ENCODE measurements around the gene ABHD2.
A peak's percentile ranks its signal among the peaks of the same experiment; 100 is the strongest.

ABHD2 gene

DNA sequence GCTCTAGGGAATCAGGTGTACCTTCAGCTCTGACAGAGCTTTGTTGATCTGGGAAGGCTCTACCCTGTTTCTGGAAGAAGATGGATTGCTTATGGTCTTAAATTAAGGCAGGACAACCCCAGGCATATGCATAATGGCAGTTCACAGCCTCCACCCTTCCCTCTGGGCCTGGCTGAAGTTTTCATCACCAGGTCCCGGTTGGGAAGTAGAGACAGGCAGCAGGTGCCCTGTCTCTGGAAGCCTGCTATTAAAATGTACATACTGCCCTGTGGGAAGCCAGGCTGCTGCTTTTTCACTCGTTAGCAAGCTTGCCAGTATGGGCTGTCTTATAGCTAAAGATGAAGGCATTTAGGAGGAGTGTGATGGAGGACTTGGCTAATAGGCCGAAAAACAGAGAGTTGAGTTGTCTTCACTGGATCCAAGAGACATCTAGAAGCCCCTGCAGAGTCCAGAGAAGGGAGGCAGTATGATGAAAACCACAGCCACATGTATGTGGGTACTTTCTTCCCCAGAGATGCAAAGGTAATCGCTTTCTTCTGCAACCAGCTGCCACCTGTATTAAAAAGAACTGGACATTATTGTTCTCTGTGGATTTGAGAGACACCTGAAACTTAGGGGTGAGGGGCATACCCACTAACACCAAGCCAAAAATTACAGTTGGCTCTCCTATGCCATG lies 34.4 kb downstream of the ABHD2 start:
- Histone ChIP-seq H3K36me3 (peaks cover 31% of the 10 kb centered on the region), H3K4me3 (ENCODE audit: low read depth, low read length) (no peak overlapping the region), H3K9me3 (ENCODE audit: severe bottlenecking) (no peaks in the 10 kb centered on the region), H3K27ac (no peak overlapping the region), H3K27me3 (ENCODE audit: insufficient read depth, low read depth, severe bottlenecking) (no peaks in the 10 kb centered on the region)
- TF ChIP-seq, protein P1, sequence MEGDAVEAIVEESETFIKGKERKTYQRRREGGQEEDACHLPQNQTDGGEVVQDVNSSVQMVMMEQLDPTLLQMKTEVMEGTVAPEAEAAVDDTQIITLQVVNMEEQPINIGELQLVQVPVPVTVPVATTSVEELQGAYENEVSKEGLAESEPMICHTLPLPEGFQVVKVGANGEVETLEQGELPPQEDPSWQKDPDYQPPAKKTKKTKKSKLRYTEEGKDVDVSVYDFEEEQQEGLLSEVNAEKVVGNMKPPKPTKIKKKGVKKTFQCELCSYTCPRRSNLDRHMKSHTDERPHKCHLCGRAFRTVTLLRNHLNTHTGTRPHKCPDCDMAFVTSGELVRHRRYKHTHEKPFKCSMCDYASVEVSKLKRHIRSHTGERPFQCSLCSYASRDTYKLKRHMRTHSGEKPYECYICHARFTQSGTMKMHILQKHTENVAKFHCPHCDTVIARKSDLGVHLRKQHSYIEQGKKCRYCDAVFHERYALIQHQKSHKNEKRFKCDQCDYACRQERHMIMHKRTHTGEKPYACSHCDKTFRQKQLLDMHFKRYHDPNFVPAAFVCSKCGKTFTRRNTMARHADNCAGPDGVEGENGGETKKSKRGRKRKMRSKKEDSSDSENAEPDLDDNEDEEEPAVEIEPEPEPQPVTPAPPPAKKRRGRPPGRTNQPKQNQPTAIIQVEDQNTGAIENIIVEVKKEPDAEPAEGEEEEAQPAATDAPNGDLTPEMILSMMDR (IDR thresholded peaks at IDR 0.05; ENCODE audit: low read depth, low read length): no peak
- DNase-seq: no peak

DNA sequence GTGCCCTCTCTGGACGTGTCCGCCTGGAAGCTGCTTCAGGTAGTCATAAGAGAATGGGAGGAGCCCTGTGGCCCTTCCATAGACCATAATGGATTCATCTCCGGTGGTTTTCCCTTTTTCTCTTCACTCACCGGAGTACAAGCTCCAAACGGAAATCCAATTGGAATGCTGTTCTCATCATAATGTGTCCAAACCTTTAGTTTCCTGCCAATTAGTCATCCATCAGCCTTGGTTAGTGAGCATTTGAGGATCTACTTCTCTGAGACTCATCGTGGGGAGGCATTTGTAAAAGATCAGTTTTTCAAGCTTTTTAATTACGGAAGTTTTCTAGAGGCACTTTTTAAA lies 34.9 kb downstream of the ABHD2 start:
- TF ChIP-seq, protein P1 (IDR thresholded peaks at IDR 0.05; ENCODE audit: low read depth, low read length): no peak
- DNase-seq: no peak
- no peaks in the 10 kb centered on the region for H3K27me3 ChIP-seq (ENCODE audit: insufficient read depth, low read depth, severe bottlenecking)
- no peaks in the 10 kb centered on the region for H3K9me3 ChIP-seq (ENCODE audit: severe bottlenecking)
- H3K27ac ChIP-seq: no peak overlapping the region
- no peak overlapping the region for H3K4me3 ChIP-seq (ENCODE audit: low read depth, low read length)
- peaks cover 26% of the 10 kb centered on the region for H3K36me3 ChIP-seq

DNA sequence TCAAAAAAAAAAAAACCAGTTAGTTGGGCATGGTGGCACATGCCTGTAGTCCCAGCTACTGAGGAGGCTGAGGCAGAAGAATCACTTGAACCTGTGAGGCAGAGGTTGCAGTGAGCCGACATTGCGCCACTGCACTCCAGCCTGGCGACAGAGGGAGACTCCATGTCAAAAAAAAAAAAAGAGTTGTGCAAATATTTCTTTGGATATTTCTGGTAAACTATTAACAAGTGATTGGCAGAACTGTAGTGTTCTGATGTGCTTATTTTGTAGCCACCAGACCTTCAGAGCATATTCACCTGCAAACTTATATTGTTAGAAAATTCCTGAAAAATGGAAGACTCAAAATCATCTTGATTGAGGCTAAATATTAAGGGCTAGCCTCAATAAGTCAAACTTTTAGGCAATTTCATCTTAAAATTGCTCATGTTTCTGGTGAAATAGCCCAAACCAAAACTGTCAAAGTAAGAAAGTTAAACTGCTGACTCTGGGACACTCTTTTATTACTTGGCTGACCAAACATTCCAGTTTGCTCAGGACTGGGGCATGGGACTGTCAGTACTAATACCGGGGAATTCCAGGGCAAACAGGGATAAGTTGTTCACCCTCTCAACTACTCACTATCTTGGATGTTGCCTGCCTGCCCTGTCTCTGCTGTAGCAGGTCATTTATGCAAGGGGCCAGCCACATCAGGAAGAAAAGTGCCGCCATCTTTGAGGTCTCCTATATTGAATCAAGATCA lies 37.0 kb downstream of the ABHD2 start:
- no peak for DNase-seq
- Histone ChIP-seq H3K27ac (no peak overlapping the region), H3K36me3 (peaks cover 19% of the 10 kb centered on the region), H3K27me3 (ENCODE audit: insufficient read depth, low read depth, severe bottlenecking) (no peaks in the 10 kb centered on the region), H3K9me3 (ENCODE audit: severe bottlenecking) (no peaks in the 10 kb centered on the region), H3K4me3 (ENCODE audit: low read depth, low read length) (no peak overlapping the region)
- TF ChIP-seq, protein P1 (IDR thresholded peaks at IDR 0.05; ENCODE audit: low read depth, low read length): no peak

DNA sequence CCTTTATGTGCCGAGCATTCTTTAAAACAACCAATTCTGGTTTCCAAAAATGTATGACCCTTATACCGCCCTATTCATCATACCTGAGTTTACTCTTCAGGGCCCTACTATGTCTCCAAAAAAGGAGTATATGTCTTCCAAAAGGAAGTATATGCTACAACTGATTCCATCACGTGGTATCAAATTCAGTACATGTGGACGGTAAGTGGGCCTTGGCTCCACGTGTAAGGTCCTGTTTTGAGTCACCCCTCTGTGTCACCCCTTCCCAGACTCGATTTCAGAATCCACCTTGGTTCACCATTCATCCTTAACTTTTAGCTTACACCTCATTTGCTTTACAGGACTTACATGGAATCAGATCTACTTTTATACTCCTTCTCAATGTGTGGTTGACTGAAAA lies 37.8 kb downstream of the ABHD2 start:
- no peak for DNase-seq
- no peaks in the 10 kb centered on the region for H3K27me3 ChIP-seq (ENCODE audit: insufficient read depth, low read depth, severe bottlenecking)
- TF ChIP-seq, protein P1 (IDR thresholded peaks at IDR 0.05; ENCODE audit: low read depth, low read length): no peak
- no peak overlapping the region; the same call in 1 of the 2 replicates for H3K27ac ChIP-seq
- no peaks in the 10 kb centered on the region for H3K9me3 ChIP-seq (ENCODE audit: severe bottlenecking)
- H3K4me3 ChIP-seq (ENCODE audit: low read depth, low read length): no peak overlapping the region
- peaks cover 25% of the 10 kb centered on the region for H3K36me3 ChIP-seq

DNA sequence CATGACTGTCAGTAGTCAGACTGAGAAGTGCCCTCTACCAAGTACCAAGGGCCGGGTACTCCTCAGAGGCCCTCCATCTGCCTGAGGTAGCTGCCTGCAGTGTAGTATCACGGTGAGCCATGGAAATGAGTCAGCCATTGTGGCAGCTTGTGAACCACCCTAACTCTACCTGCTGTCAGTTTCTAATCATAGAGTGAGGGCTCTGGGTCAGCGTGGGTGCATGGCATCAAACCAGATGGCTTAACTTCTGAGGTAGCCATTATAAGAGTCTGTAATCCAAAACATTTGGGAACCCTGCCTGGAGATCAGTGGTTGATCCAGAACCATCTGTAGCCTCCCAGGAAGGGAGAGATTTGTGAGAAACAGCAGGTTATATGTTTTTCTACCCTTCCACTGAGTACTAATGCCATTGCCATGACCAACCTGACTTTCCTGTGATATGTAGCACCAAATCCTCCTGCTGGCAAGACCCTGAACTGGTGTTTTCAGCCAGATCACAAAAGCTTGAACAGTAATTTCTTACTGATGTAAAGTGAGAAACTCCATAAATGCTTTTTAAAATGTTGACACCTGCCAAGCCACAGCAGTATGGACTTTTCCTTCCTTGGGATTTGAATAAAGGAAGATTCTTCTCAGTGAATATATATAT lies 38.9 kb downstream of the ABHD2 start:
- TF ChIP-seq, protein P1 (IDR thresholded peaks at IDR 0.05; ENCODE audit: low read depth, low read length): 0 out of 2 replicates have a peak, but pooled peaks have one; percentile 5
- Histone ChIP-seq H3K27ac (peak overlapping the region; percentile 67), H3K36me3 (peaks cover 25% of the 10 kb centered on the region), H3K27me3 (ENCODE audit: insufficient read depth, low read depth, severe bottlenecking) (no peaks in the 10 kb centered on the region), H3K9me3 (ENCODE audit: severe bottlenecking) (no peaks in the 10 kb centered on the region), H3K4me3 (ENCODE audit: low read depth, low read length) (no peak overlapping the region)
- peak; percentile 75 for DNase-seq
